Urothelium cell line (cell line): Measurements from ENCODE around the gene OR8G1.
A peak's percentile ranks its signal among the peaks of the same experiment; 100 is the strongest.
"Not testable (repeated sequence)": the region's sequence is repeated elsewhere in the genome, so short reads cannot be mapped to it uniquely, and the experiment has no call there.

Experiments used
- DNase-seq: peaks from one replicate; pipeline ENCODE4 v3.0.0; 2011; ENCODE audit warnings: low spot score, mixed read lengths
- FAIRE-seq: peaks from 2 replicates; lab custom pipeline; 2011; peaks lifted over from hg19 to GRCh38; lab: Jason Lieb, UNC

OR8G1 gene

GRCh38 chr11:124233376-124233775, 7.5 kb upstream of the OR8G1 start:
- DNase-seq (no peak), FAIRE-seq (no peak)

- FAIRE-seq (no peak), DNase-seq (no peak)
Observed at GRCh38 chr11:124238512-124238911, 2.4 kb upstream of the OR8G1 start.

- DNase-seq, FAIRE-seq: not testable (repeated sequence)
Observed at GRCh38 chr11:124249869-124250268, 9.0 kb downstream of the OR8G1 start.

GRCh38 chr11:124256076-124256475, 15.2 kb downstream of the OR8G1 start, which contains the start of gene OR8G5:
OR8G5 (plus strand) TSS chr11:124256376; CDS start chr11:124264932, 8,556 bp downstream.
- DNase-seq (no peak), FAIRE-seq (no peak)

- DNase-seq, FAIRE-seq: not testable (repeated sequence)
Observed at GRCh38 chr11:124265041-124265440, 24.1 kb downstream of the OR8G1 start.

- FAIRE-seq, DNase-seq: not testable (repeated sequence)
Observed at GRCh38 chr11:124270886-124271285, 30.0 kb downstream of the OR8G1 start.

GRCh38 chr11:124274000-124274399, 33.1 kb downstream of the OR8G1 start:
- DNase-seq (no peak), FAIRE-seq (no peak)

- DNase-seq, result peak; percentile 5
- no peak for FAIRE-seq
Observed at GRCh38 chr11:124276081-124276480, 35.2 kb downstream of the OR8G1 start.

- FAIRE-seq, result no peak
Observed at GRCh38 chr11:124277207-124277606, 36.3 kb downstream of the OR8G1 start.

GRCh38 chr11:124277804-124278203, 36.9 kb downstream of the OR8G1 start:
- DNase-seq, result no peak
- FAIRE-seq, result no peak

More at GRCh38 chr11:124277207-124277606, 36.3 kb downstream of the OR8G1 start:
- no peak for DNase-seq

GRCh38 chr11:124278261-124278660, 37.4 kb downstream of the OR8G1 start:
- no peak for DNase-seq
- no peak for FAIRE-seq

GRCh38 chr11:124285610-124286344, 44.9 kb downstream of the OR8G1 start:
- FAIRE-seq (no peak), DNase-seq (no peak)

- DNase-seq (no peak), FAIRE-seq (no peak)
Observed at GRCh38 chr11:124294687-124295086, 53.8 kb downstream of the OR8G1 start.

- no peak for FAIRE-seq
- DNase-seq, result no peak
Observed at GRCh38 chr11:124296016-124296415, 55.1 kb downstream of the OR8G1 start.

- FAIRE-seq (no peak), DNase-seq (no peak)
Observed at GRCh38 chr11:124297921-124298320, 57.0 kb downstream of the OR8G1 start.

GRCh38 chr11:124301548-124301947, 60.7 kb downstream of the OR8G1 start:
- DNase-seq, result no peak
- no peak for FAIRE-seq

GRCh38 chr11:124302347-124303125, 61.6 kb downstream of the OR8G1 start:
- DNase-seq (no peak), FAIRE-seq (no peak)
